DOHH2 (cell line): ENCODE data around the gene BPHL.

Source experiments
- H3F3A ChIP-seq: fragments of 200-600 bp; sonication (generic), shearing (Covaris generic); 2 replicates; pipeline ENCODE4 v1.6.0; 2016; ENCODE audit warnings: antibody characterized with exemption, mild to moderate bottlenecking; ENCODE audit not compliant: control insufficient read depth, insufficient read depth
- H3K27ac ChIP-seq: fragments of 200-600 bp; sonication (generic); 2 replicates; pipeline ENCODE4 v1.5.1; 2014; ENCODE audit warnings: low read depth, mild to moderate bottlenecking, low read length, moderate library complexity
- H3K27me3 ChIP-seq: fragments of 200-600 bp; sonication (generic); 2 replicates; pipeline ENCODE4 v1.6.1; 2014; ENCODE audit warnings: mild to moderate bottlenecking, low read length, mixed read lengths; ENCODE audit not compliant: control insufficient read depth
- H3K36me3 ChIP-seq: fragments of 200-600 bp; sonication (generic); 2 replicates; pipeline ENCODE4 v1.6.1; 2014; ENCODE audit warnings: mild to moderate bottlenecking, low read length, moderate library complexity, mixed read lengths; ENCODE audit not compliant: control insufficient read depth
- H3K4me1 ChIP-seq: fragments of 200-600 bp; sonication (generic); 2 replicates; pipeline ENCODE4 v1.6.1; 2014; ENCODE audit warnings: mild to moderate bottlenecking, low read length, mixed read lengths; ENCODE audit not compliant: control insufficient read depth
- H3K4me2 ChIP-seq: fragments of 200-600 bp; sonication (generic); 2 replicates; pipeline ENCODE4 v1.6.0; 2014; ENCODE audit warnings: mild to moderate bottlenecking, low read length, moderate library complexity
- H3K4me3 ChIP-seq: fragments of 200-600 bp; sonication (generic); 2 replicates; pipeline ENCODE4 v1.5.1; 2014; ENCODE audit warnings: mild to moderate bottlenecking, low read length, mixed read lengths
- H3K79me2 ChIP-seq: fragments of 200-600 bp; sonication (generic); 2 replicates; pipeline ENCODE4 v1.6.1; 2014; ENCODE audit warnings: mild to moderate bottlenecking, low read length, mixed read lengths; ENCODE audit not compliant: control insufficient read depth
- H3K9me2 ChIP-seq: fragments of 200-600 bp; sonication (generic); replicated peaks from 2 replicates; pipeline ENCODE4 v1.6.1; 2014; ENCODE audit warnings: mild to moderate bottlenecking, low read length, mixed read lengths; ENCODE audit not compliant: control insufficient read depth
- H3K9me3 ChIP-seq: fragments of 200-600 bp; sonication (generic); 2 replicates; pipeline ENCODE4 v1.6.1; 2014; ENCODE audit warnings: antibody characterized with exemption, low read length, mixed read lengths; ENCODE audit not compliant: control insufficient read depth, insufficient read depth
- H4K20me1 ChIP-seq: fragments of 200-600 bp; sonication (generic); 2 replicates; pipeline ENCODE4 v1.6.0; 2014; ENCODE audit warnings: low read depth, mild to moderate bottlenecking, antibody characterized with exemption, low read length, moderate library complexity; ENCODE audit not compliant: control insufficient read depth, insufficient read depth
- EZH2phosphoT487 ChIP-seq: fragments of 200-600 bp; sonication (generic); IDR thresholded peaks from 2 replicates; pipeline ENCODE4 v1.6.1; 2017; ENCODE audit warnings: borderline replicate concordance, mild to moderate bottlenecking, antibody characterized with exemption, low read length, moderate library complexity, mixed read lengths
- TF ChIP-seq, protein P1 (sequence below): fragments of 200-600 bp; sonication (generic); IDR thresholded peaks from one replicate; pipeline ENCODE4 v1.5.1; 2014; ENCODE audit warnings: antibody characterized with exemption, mild to moderate bottlenecking, low read depth, low read length; ENCODE audit not compliant: poor library complexity, severe bottlenecking

The BPHL gene

GRCh38 chr6:3194535-3195419 is 76.3 kb downstream of the BPHL start:
- peak overlapping the region; percentile 14 for H3K4me2 ChIP-seq
- no peaks in the 10 kb centered on the region for H3K36me3 ChIP-seq
- no peak overlapping the region for H3K27ac ChIP-seq

DNA sequence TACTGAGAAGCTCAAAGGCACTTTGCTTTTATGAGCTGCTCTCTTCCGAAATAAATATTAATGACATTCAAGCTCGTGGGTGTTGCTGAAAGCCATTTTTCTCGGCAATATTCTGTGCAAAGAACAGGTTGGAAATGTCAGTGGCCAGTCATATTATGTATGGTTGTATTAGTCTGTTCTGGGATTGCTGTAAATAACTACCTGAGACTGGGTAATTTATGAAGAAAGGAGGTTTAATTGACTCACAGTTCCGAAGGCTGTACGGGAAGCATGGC is 76.8 kb downstream of the BPHL start:
- peak overlapping the region; percentile 14 for H3K4me2 ChIP-seq
- H4K20me1 ChIP-seq: no peaks in the 10 kb centered on the region
- TF ChIP-seq, protein P1, sequence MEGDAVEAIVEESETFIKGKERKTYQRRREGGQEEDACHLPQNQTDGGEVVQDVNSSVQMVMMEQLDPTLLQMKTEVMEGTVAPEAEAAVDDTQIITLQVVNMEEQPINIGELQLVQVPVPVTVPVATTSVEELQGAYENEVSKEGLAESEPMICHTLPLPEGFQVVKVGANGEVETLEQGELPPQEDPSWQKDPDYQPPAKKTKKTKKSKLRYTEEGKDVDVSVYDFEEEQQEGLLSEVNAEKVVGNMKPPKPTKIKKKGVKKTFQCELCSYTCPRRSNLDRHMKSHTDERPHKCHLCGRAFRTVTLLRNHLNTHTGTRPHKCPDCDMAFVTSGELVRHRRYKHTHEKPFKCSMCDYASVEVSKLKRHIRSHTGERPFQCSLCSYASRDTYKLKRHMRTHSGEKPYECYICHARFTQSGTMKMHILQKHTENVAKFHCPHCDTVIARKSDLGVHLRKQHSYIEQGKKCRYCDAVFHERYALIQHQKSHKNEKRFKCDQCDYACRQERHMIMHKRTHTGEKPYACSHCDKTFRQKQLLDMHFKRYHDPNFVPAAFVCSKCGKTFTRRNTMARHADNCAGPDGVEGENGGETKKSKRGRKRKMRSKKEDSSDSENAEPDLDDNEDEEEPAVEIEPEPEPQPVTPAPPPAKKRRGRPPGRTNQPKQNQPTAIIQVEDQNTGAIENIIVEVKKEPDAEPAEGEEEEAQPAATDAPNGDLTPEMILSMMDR: no peak
- no peak for TF ChIP-seq EZH2phosphoT487
- H3F3A ChIP-seq: no peaks in the 10 kb centered on the region
- no peaks in the 10 kb centered on the region for H3K27me3 ChIP-seq
- H3K27ac ChIP-seq: no peak overlapping the region
- no peaks in the 10 kb centered on the region for H3K36me3 ChIP-seq
- no peaks in the 10 kb centered on the region for H3K79me2 ChIP-seq
- no peak overlapping the region for H3K4me3 ChIP-seq
- no peaks in the 10 kb centered on the region; the same call in 1 of the 2 replicates for H3K9me3 ChIP-seq
- peaks cover 19% of the 10 kb centered on the region for H3K4me1 ChIP-seq
- no peaks in the 10 kb centered on the region for H3K9me2 ChIP-seq

More at GRCh38 chr6:3194535-3195419, 76.3 kb downstream of the BPHL start:
- Histone ChIP-seq H3K9me2 (no peaks in the 10 kb centered on the region), H4K20me1 (no peaks in the 10 kb centered on the region), H3K4me1 (peaks cover 19% of the 10 kb centered on the region), H3K9me3 (no peaks in the 10 kb centered on the region; the same call in 1 of the 2 replicates), H3K27me3 (no peaks in the 10 kb centered on the region), H3K79me2 (no peaks in the 10 kb centered on the region), H3F3A (no peaks in the 10 kb centered on the region), H3K4me3 (no peak overlapping the region)
- TF ChIP-seq, protein P1: no peak
- TF ChIP-seq EZH2phosphoT487: no peak

DNA sequence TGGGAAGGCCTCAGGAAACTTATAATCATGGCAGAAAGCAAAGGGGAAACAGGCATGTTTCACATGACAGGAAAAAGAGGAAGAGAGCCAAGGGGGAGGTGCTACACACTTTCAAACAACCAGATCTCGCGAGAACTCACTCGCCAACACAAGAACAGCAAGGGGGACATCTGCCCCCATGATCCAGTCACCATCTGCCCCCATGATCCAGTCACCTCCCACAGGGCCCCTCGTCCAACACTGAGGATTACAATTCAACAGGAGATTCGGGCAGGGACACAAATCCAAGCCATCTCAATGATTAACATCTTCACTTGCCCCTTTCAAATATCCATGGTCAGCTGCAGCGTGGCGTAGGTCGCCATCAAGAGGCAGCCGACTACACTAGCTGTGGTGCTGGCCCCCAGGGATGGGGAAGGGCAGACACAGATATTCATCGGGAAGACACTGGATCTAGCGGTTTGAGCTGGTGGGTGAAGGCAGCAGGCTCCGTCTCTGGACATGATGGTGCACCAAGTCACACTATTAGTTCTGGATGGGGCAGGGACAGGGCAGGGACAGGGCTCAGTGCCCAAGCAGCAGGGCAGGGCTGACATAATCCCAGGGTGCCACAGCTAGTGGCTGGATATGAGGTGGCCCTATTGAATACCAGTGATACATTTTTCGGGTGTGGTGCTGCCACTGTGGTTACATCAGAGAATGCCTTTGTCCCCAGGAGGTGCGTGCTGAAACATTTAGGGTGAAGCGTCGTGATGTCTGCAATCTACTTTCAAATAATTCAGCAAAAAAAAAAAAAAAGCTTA is 77.4 kb downstream of the BPHL start:
- Histone ChIP-seq H3K27ac (no peak overlapping the region), H3K4me2 (no peak overlapping the region; the same call in 1 of the 2 replicates), H3K36me3 (no peaks in the 10 kb centered on the region)

More for the DNA sequence above, 77.4 kb downstream of the BPHL start:
- Histone ChIP-seq H3K4me3 (no peak overlapping the region), H3K9me2 (no peaks in the 10 kb centered on the region), H3F3A (no peaks in the 10 kb centered on the region), H3K79me2 (no peaks in the 10 kb centered on the region), H3K4me1 (peaks cover 19% of the 10 kb centered on the region), H4K20me1 (no peaks in the 10 kb centered on the region), H3K9me3 (no peaks in the 10 kb centered on the region; the same call in 1 of the 2 replicates), H3K27me3 (no peaks in the 10 kb centered on the region)
- TF ChIP-seq, protein P1: no peak
- TF ChIP-seq EZH2phosphoT487: no peak
